ENCODE measurements around the gene IGFBP7.

Gene IGFBP7

GRCh38 chr4:57073559-57073958 is 36.6 kb downstream of the IGFBP7 start:
- H3K4me1 ChIP-seq (ENCODE audit: insufficient read depth, low read length, poor library complexity, severe bottlenecking): no peaks in the 10 kb centered on the region
- H3K4me3 ChIP-seq (ENCODE audit: low read length, poor library complexity, severe bottlenecking): no peak overlapping the region
- TF ChIP-seq, protein P1, sequence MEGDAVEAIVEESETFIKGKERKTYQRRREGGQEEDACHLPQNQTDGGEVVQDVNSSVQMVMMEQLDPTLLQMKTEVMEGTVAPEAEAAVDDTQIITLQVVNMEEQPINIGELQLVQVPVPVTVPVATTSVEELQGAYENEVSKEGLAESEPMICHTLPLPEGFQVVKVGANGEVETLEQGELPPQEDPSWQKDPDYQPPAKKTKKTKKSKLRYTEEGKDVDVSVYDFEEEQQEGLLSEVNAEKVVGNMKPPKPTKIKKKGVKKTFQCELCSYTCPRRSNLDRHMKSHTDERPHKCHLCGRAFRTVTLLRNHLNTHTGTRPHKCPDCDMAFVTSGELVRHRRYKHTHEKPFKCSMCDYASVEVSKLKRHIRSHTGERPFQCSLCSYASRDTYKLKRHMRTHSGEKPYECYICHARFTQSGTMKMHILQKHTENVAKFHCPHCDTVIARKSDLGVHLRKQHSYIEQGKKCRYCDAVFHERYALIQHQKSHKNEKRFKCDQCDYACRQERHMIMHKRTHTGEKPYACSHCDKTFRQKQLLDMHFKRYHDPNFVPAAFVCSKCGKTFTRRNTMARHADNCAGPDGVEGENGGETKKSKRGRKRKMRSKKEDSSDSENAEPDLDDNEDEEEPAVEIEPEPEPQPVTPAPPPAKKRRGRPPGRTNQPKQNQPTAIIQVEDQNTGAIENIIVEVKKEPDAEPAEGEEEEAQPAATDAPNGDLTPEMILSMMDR (conservative IDR thresholded peaks at IDR 0.05; ENCODE audit: low read length): no peak
- no peak for TF ChIP-seq EZH2phosphoT487 (IDR thresholded peaks at IDR 0.05; ENCODE audit: borderline replicate concordance)
- H3K9me3 ChIP-seq (ENCODE audit: insufficient read depth, low read depth, low read length): no peaks in the 10 kb centered on the region
- no peak overlapping the region for H3K4me2 ChIP-seq (ENCODE audit: low read depth, low read length, poor library complexity, severe bottlenecking)
- no peak overlapping the region for H3K9ac ChIP-seq (ENCODE audit: low read depth, low read length, poor library complexity, severe bottlenecking)
- H3K79me2 ChIP-seq (ENCODE audit: insufficient read depth, low read length): no peaks in the 10 kb centered on the region
- no peaks in the 10 kb centered on the region for H3K27me3 ChIP-seq (ENCODE audit: insufficient read depth, low read length, poor library complexity, severe bottlenecking)
- no peaks in the 10 kb centered on the region for H4K20me1 ChIP-seq (ENCODE audit: insufficient read depth, low read length, poor library complexity, severe bottlenecking)
- no peak overlapping the region for H2AFZ ChIP-seq (ENCODE audit: low read length)
- no peaks in the 10 kb centered on the region for H3K9me2 ChIP-seq (replicated peaks; ENCODE audit: low read depth, low read length)
- no peaks in the 10 kb centered on the region for H3F3A ChIP-seq (ENCODE audit: low read depth)
- no peaks in the 10 kb centered on the region for H3K36me3 ChIP-seq (ENCODE audit: insufficient read depth, low read length)

- H3K79me2 ChIP-seq (ENCODE audit: insufficient read depth, low read length): no peaks in the 10 kb centered on the region
- no peaks in the 10 kb centered on the region for H4K20me1 ChIP-seq (ENCODE audit: insufficient read depth, low read length, poor library complexity, severe bottlenecking)
- H3K4me2 ChIP-seq (ENCODE audit: low read depth, low read length, poor library complexity, severe bottlenecking): no peak overlapping the region
- H3K9me3 ChIP-seq (ENCODE audit: insufficient read depth, low read depth, low read length): no peaks in the 10 kb centered on the region
- no peaks in the 10 kb centered on the region for H3F3A ChIP-seq (ENCODE audit: low read depth)
- TF ChIP-seq, protein P1 (conservative IDR thresholded peaks at IDR 0.05; ENCODE audit: low read length): no peak
- no peak for TF ChIP-seq EZH2phosphoT487 (IDR thresholded peaks at IDR 0.05; ENCODE audit: borderline replicate concordance)
- H3K4me3 ChIP-seq (ENCODE audit: low read length, poor library complexity, severe bottlenecking): no peak overlapping the region
- no peak overlapping the region for H3K9ac ChIP-seq (ENCODE audit: low read depth, low read length, poor library complexity, severe bottlenecking)
- H3K4me1 ChIP-seq (ENCODE audit: insufficient read depth, low read length, poor library complexity, severe bottlenecking): no peaks in the 10 kb centered on the region
- no peaks in the 10 kb centered on the region for H3K9me2 ChIP-seq (replicated peaks; ENCODE audit: low read depth, low read length)
- H3K36me3 ChIP-seq (ENCODE audit: insufficient read depth, low read length): no peaks in the 10 kb centered on the region
- no peak overlapping the region for H2AFZ ChIP-seq (ENCODE audit: low read length)
- H3K27me3 ChIP-seq (ENCODE audit: insufficient read depth, low read length, poor library complexity, severe bottlenecking): no peaks in the 10 kb centered on the region
Measured at GRCh38 chr4:57071326-57071725, 38.9 kb downstream of the IGFBP7 start.

GRCh38 chr4:57070461-57070860 is 39.7 kb downstream of the IGFBP7 start:
- H3K4me3 ChIP-seq (ENCODE audit: low read length, poor library complexity, severe bottlenecking): no peak overlapping the region

More at GRCh38 chr4:57070461-57070860, 39.7 kb downstream of the IGFBP7 start:
- Histone ChIP-seq H2AFZ (ENCODE audit: low read length) (no peak overlapping the region), H3F3A (ENCODE audit: low read depth) (no peaks in the 10 kb centered on the region), H3K4me2 (ENCODE audit: low read depth, low read length, poor library complexity, severe bottlenecking) (no peak overlapping the region), H4K20me1 (ENCODE audit: insufficient read depth, low read length, poor library complexity, severe bottlenecking) (no peaks in the 10 kb centered on the region), H3K79me2 (ENCODE audit: insufficient read depth, low read length) (no peaks in the 10 kb centered on the region), H3K36me3 (ENCODE audit: insufficient read depth, low read length) (no peaks in the 10 kb centered on the region), H3K4me1 (ENCODE audit: insufficient read depth, low read length, poor library complexity, severe bottlenecking) (no peaks in the 10 kb centered on the region), H3K9me2 (replicated peaks; ENCODE audit: low read depth, low read length) (no peaks in the 10 kb centered on the region), H3K27me3 (ENCODE audit: insufficient read depth, low read length, poor library complexity, severe bottlenecking) (no peaks in the 10 kb centered on the region), H3K9ac (ENCODE audit: low read depth, low read length, poor library complexity, severe bottlenecking) (no peak overlapping the region), H3K9me3 (ENCODE audit: insufficient read depth, low read depth, low read length) (no peaks in the 10 kb centered on the region)
- TF ChIP-seq EZH2phosphoT487 (IDR thresholded peaks at IDR 0.05; ENCODE audit: borderline replicate concordance): no peak
- TF ChIP-seq, protein P1 (conservative IDR thresholded peaks at IDR 0.05; ENCODE audit: low read length): no peak
